Brain microvascular endothelial cell (primary cell): ENCODE measurements around the gene ATG2B.

Source experiments
- DNase-seq: peaks from one replicate; pipeline ENCODE4 v3.0.0-alpha.2; 2020
- H3K27ac ChIP-seq: fragments of 250-450 bp; sonication (Bioruptor Pico); 2 replicates; pipeline ENCODE4 v1.5.1; 2020; ENCODE audit warnings: mild to moderate bottlenecking, moderate library complexity
- H3K27me3 ChIP-seq: fragments of 250-450 bp; sonication (Bioruptor Pico); replicated peaks from 2 replicates; pipeline ENCODE4 v1.5.1; 2020; ENCODE audit warnings: mild to moderate bottlenecking
- H3K36me3 ChIP-seq: fragments of 250-450 bp; sonication (Bioruptor Pico); replicated peaks from 2 replicates; pipeline ENCODE4 v1.5.1; 2020; ENCODE audit warnings: mild to moderate bottlenecking
- H3K4me3 ChIP-seq: 2 replicates; pipeline ENCODE4 v1.5.1; 2011; ENCODE audit warnings: low read depth, mild to moderate bottlenecking, control low read depth, low read length, moderate library complexity
- CTCF ChIP-seq: IDR thresholded peaks from 2 replicates; pipeline ENCODE4 v1.5.1; 2011; ENCODE audit warnings: low read depth, mild to moderate bottlenecking, moderate library complexity, low read length, control low read depth, inconsistent platforms; ENCODE audit errors: missing control alignments
- in situ Hi-C: cut with HindIII; loops from 2 replicates; pipeline ENCODE4 v1.10.0; 2017; ENCODE audit warnings: low sequenced_read_pairs, low pct_ligation_motif_present

Gene ATG2B

GRCh38 chr14:96252999-96253539, 110.1 kb downstream of the ATG2B start:
- no peak overlapping the region for H3K4me3 ChIP-seq
- no peak for TF ChIP-seq CTCF
- H3K27ac ChIP-seq: peak overlapping the region; percentile 20
- H3K36me3 ChIP-seq: no peaks in the 10 kb centered on the region
- in situ Hi-C loops: no loop called here
- no peaks in the 10 kb centered on the region for H3K27me3 ChIP-seq
- peak; percentile 89 for DNase-seq

- no peaks in the 10 kb centered on the region for H3K36me3 ChIP-seq
- no peaks in the 10 kb centered on the region for H3K27me3 ChIP-seq
- no peak overlapping the region for H3K4me3 ChIP-seq
- in situ Hi-C loops: no loop called here
- no peak for DNase-seq
- no peak for TF ChIP-seq CTCF
- peak overlapping the region; percentile 15 for H3K27ac ChIP-seq
These were observed 110.7 kb downstream of the ATG2B start for GRCh38 chr14:96252323-96252998.

GRCh38 chr14:96251656-96252155, 111.4 kb downstream of the ATG2B start:
- H3K27me3 ChIP-seq: no peaks in the 10 kb centered on the region
- no peak for TF ChIP-seq CTCF
- no peak for DNase-seq
- H3K4me3 ChIP-seq: no peak overlapping the region
- H3K27ac ChIP-seq: no peak overlapping the region
- no peaks in the 10 kb centered on the region for H3K36me3 ChIP-seq
- in situ Hi-C loops: no loop called here

GRCh38 chr14:96250485-96250884, 112.7 kb downstream of the ATG2B start:
- Histone ChIP-seq H3K4me3 (no peak overlapping the region), H3K27me3 (no peaks in the 10 kb centered on the region), H3K27ac (no peak overlapping the region), H3K36me3 (no peaks in the 10 kb centered on the region)
- DNase-seq: no peak
- in situ Hi-C loops: no loop called here
- no peak for TF ChIP-seq CTCF

GRCh38 chr14:96249029-96249428, 114.1 kb downstream of the ATG2B start:
- DNase-seq: peak; percentile 70
- in situ Hi-C loops: no loop called here
- TF ChIP-seq CTCF: no peak

More at GRCh38 chr14:96249029-96249428, 114.1 kb downstream of the ATG2B start:
- no peak overlapping the region for H3K4me3 ChIP-seq
- H3K27me3 ChIP-seq: no peaks in the 10 kb centered on the region
- peak overlapping the region; percentile 15 for H3K27ac ChIP-seq
- H3K36me3 ChIP-seq: no peaks in the 10 kb centered on the region
